ENCODE results near the gene CSH2. TPM values are rescaled to one million over a fixed set of nuclear protein-coding genes. Genes with fewer than 3 reads are reported as not detected.
A peak's percentile ranks its signal among the peaks of the same experiment; 100 is the strongest.

CSH2 gene
- total and polyA plus RNA-seq, 2 of the 13 experiments (the other 11 are each of a cell fraction or from before 2014, with no cell fraction given): not detected

- peak; percentile 33 for TF ChIP-seq ZNF687 (CRISPR knock-in tag; IDR thresholded peaks at IDR 0.05)
- TF ChIP-seq ZSCAN21 (CRISPR knock-in tag; IDR thresholded peaks at IDR 0.05; ENCODE audit: borderline replicate concordance): no peak
- TF ChIP-seq ATF2 (CRISPR knock-in tag; IDR thresholded peaks at IDR 0.05): no peak; the same call in 1 of the 2 replicates
- no peak for TF ChIP-seq ZSCAN9 (CRISPR knock-in tag; IDR thresholded peaks at IDR 0.05; ENCODE audit: borderline replicate concordance)
- TF ChIP-seq ATM (IDR thresholded peaks at IDR 0.05; ENCODE audit: borderline replicate concordance): no peak
- TF ChIP-seq DNMT1 (CRISPR knock-in tag; IDR thresholded peaks at IDR 0.05): no peak
- TF ChIP-seq MAFG (CRISPR knock-in tag; IDR thresholded peaks at IDR 0.05): no peak
- no peak for TF ChIP-seq RFX5 (IDR thresholded peaks at IDR 0.05; ENCODE audit: low read depth, low read length)
- TF ChIP-seq ARID4A (CRISPR knock-in tag; IDR thresholded peaks at IDR 0.05; ENCODE audit: borderline replicate concordance): peak; percentile 41; the same call in 1 of the 2 replicates
- TF ChIP-seq ZNF574 (CRISPR knock-in tag; IDR thresholded peaks at IDR 0.05): peak; percentile 63; the same call in 1 of the 2 replicates
- no peak for TF ChIP-seq TRIM22 (IDR thresholded peaks at IDR 0.05)
These were observed 38.9 kb downstream of the CSH2 start (continued) for GRCh38 chr17:63834431-63835166.
